ENCODE data around the gene RPS6KA4. TPM values are rescaled to one million over a fixed set of nuclear protein-coding genes. Genes with fewer than 3 reads are reported as not detected.

RPS6KA4 gene
- 10 to 100 TPM; 24.6 to 26.0 TPM for total RNA-seq

GRCh38 chr11:64358907-64359711 lies at the start of gene RPS6KA4:
TSS of gene RPS6KA4 (plus strand) at chr11:64359162. CDS start at chr11:64359236, 74 bp downstream.
- intact Hi-C loops (cut with micrococcal nuclease) = no loop called here
- H3K27ac Mint-ChIP-seq = peak within 1 kb of the TSS; percentile 87
- ChIA-PET CTCF (interaction anchor here (0.6 to 9.5 kb wide), 12 partner anchors 13 to 293 kb away, joined by 3 to 75 read pairs (median 3); partner anchors contain the start of genes CCDC88B and PRDX5), POLR2A (interaction anchor here (0.6 to 2.5 kb wide), 8 partner anchors 9 to 358 kb away, joined by 3 to 11 read pairs (median 4); partner anchors contain the start of genes PRDX5 and TRMT112)
- DNase-seq (peak; percentile 64), ATAC-seq (peak; percentile 68)
- peaks cover 48% of the 10 kb centered on the region for H3K4me1 Mint-ChIP-seq (ENCODE audit: low read depth)
- TF ChIP-seq, protein P1, sequence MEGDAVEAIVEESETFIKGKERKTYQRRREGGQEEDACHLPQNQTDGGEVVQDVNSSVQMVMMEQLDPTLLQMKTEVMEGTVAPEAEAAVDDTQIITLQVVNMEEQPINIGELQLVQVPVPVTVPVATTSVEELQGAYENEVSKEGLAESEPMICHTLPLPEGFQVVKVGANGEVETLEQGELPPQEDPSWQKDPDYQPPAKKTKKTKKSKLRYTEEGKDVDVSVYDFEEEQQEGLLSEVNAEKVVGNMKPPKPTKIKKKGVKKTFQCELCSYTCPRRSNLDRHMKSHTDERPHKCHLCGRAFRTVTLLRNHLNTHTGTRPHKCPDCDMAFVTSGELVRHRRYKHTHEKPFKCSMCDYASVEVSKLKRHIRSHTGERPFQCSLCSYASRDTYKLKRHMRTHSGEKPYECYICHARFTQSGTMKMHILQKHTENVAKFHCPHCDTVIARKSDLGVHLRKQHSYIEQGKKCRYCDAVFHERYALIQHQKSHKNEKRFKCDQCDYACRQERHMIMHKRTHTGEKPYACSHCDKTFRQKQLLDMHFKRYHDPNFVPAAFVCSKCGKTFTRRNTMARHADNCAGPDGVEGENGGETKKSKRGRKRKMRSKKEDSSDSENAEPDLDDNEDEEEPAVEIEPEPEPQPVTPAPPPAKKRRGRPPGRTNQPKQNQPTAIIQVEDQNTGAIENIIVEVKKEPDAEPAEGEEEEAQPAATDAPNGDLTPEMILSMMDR (IDR thresholded peaks at IDR 0.05) = no peak
- H3K9me3 Mint-ChIP-seq = no peaks in the 10 kb centered on the region
- H3K36me3 Mint-ChIP-seq (ENCODE audit: low read depth) = peaks cover 42% of the 10 kb centered on the region
- H3K4me3 Mint-ChIP-seq = peak within 1 kb of the TSS; percentile 79
- no peaks in the 10 kb centered on the region for H3K27me3 Mint-ChIP-seq

GRCh38 chr11:64312947-64313346 lies 46.0 kb upstream of the RPS6KA4 start:
- POLR2A ChIA-PET = interaction anchor here (0.8 to 1.4 kb wide), 4 partner anchors 28 to 73 kb away, joined by 3 to 4 read pairs (median 3); no protein-coding TSS in a partner anchor
- Mint-ChIP-seq H3K9me3 (no peaks in the 10 kb centered on the region), H3K4me3 (no peak overlapping the region), H3K27me3 (no peaks in the 10 kb centered on the region), H3K4me1 (ENCODE audit: low read depth) (peaks cover 32% of the 10 kb centered on the region), H3K36me3 (ENCODE audit: low read depth) (peaks cover 37% of the 10 kb centered on the region), H3K27ac (peak overlapping the region; percentile 71)
- ATAC-seq = no peak
- CTCF ChIA-PET = interaction anchor here (1.9 kb wide), 1 partner anchor 19 kb away, joined by 6 read pairs; no protein-coding TSS in a partner anchor
- TF ChIP-seq, protein P1 (IDR thresholded peaks at IDR 0.05) = no peak
- DNase-seq = no peak
- intact Hi-C loops (cut with micrococcal nuclease) = no loop called here

DNA sequence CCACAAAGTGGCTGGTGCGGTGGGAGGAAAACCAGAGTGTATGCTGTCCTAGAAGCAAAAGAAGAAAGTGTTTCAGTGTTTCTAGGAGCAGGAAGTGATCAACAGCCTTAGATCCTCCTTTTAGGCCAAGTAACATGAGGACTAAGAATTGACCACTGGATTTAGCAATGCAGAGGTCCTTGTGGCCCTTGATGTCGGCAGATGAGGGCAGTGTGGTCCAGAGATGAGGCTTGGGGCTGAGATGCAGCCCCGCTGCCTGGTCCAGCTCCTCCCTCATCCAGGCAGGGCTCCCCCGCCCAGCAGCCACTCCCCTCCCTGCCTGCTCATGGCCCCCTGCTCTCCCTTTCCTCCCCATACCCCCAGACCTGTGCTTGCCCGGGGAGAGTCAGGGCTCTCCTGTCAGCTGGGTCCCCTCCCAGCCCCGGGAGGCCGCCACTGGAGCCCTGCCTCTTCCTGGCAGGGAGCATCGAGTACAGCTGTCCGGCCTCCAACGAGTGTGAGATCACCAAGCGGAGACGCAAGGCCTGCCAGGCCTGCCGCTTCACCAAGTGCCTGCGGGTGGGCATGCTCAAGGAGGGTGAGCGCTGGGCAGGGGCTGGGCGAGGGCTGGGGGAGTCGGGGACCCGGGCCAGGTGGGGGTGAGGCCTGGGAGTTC lies 45.3 kb upstream of the RPS6KA4 start:
- Mint-ChIP-seq H3K36me3 (ENCODE audit: low read depth) (peaks cover 40% of the 10 kb centered on the region), H3K4me3 (no peak overlapping the region), H3K9me3 (no peaks in the 10 kb centered on the region), H3K27ac (peak overlapping the region; percentile 71), H3K27me3 (no peaks in the 10 kb centered on the region), H3K4me1 (ENCODE audit: low read depth) (peaks cover 32% of the 10 kb centered on the region)
- POLR2A ChIA-PET = interaction anchor here (0.6 to 1.4 kb wide), 2 partner anchors 10 to 28 kb away, joined by 4 read pairs; no protein-coding TSS in a partner anchor
- CTCF ChIA-PET = no interaction called here
- DNase-seq (no peak), ATAC-seq (no peak)
- intact Hi-C loops (cut with micrococcal nuclease) = no loop called here
- TF ChIP-seq, protein P1 (IDR thresholded peaks at IDR 0.05) = no peak

DNA sequence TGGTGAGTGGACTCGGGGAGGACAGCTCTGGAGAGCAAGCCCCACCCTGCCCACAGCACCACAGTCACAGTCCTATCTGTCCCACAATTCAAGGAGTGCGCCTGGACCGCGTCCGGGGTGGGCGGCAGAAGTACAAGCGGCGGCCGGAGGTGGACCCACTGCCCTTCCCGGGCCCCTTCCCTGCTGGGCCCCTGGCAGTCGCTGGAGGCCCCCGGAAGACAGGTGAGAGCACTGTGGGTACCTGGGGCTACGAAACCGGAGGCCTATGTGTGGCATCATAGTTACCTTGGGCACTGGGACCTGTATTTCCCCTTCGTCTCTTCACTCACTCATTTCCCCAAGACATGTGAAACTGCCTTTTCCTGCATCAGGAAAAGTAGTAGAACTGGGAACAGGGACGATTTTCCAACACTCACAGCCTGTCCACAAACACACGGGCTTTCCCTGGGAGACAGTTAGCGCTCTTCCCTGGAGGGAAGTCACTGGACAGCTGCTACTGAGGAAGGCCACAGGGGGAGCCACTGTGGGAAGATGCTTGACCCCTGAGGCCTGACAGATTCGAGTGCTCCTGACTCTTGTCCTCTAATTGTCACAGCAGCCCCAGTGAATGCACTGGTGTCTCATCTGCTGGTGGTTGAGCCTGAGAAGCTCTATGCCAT lies 44.7 kb upstream of the RPS6KA4 start:
- Mint-ChIP-seq H3K36me3 (ENCODE audit: low read depth) (peaks cover 43% of the 10 kb centered on the region), H3K4me3 (no peak overlapping the region), H3K27ac (peak overlapping the region; percentile 36), H3K9me3 (no peaks in the 10 kb centered on the region), H3K27me3 (no peaks in the 10 kb centered on the region), H3K4me1 (ENCODE audit: low read depth) (peaks cover 36% of the 10 kb centered on the region)
- ATAC-seq (no peak), DNase-seq (no peak)
- TF ChIP-seq, protein P1 (IDR thresholded peaks at IDR 0.05) = no peak
- ChIA-PET CTCF (no interaction called here), POLR2A (no interaction called here)
- intact Hi-C loops (cut with micrococcal nuclease) = no loop called here

Measured in activated CD8-positive, alpha-beta T cell treated with anti-CD3 and anti-CD28 coated beads for 36 hours (primary cell).